ENCODE measurements around the gene BRME1.
A peak's percentile ranks its signal among the peaks of the same experiment; 100 is the strongest.

The BRME1 gene

DNA sequence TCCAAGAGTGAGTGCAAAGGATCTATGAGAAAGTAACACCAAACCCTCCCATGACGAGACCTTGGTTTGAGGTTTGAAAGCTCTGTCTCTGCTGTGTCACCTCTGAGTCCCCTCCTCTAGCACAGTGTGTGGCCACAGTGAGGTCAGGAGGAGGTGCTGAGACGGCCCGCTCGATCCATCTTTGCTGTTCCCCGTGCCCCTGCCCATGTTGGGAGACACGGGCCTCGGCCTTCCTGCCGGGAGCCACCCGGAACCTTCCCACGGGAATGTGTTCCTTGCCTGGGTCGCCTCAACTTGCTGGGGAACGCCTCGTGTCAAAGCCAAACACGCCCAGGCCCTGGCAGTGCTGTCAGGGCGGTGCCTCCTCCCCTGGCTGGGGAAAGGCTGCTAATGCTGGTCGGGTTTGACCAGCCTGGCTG is 18.9 kb downstream of the BRME1 start:
- DNase-seq, result no peak

DNA sequence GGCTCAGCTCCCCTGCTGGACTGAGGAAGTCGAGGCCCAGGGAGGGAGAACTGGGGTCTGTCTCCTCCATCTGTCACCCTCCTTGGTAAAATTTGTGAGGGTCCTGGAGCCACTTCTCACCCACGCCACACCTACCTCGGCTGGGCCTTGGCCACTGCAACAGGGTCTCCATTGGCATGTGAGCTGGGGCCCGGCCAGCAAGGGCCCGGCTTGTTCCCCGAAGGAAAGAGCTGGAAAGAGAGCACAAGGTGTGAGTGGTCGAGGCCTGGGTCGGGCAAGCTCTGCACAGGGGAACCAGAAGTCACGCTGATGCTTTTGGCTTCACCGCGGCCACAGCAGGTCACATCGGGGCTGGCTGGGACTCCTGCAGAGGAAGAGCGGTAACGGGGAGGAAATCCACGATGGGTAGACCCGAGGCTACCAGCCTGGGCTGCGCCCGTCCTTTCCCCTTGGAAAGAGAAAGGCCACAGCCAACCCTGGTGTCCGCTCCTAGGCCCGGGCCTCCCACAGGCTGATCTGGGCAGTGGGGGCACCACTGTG is 20.0 kb downstream of the BRME1 start:
- DNase-seq, result no peak

DNA sequence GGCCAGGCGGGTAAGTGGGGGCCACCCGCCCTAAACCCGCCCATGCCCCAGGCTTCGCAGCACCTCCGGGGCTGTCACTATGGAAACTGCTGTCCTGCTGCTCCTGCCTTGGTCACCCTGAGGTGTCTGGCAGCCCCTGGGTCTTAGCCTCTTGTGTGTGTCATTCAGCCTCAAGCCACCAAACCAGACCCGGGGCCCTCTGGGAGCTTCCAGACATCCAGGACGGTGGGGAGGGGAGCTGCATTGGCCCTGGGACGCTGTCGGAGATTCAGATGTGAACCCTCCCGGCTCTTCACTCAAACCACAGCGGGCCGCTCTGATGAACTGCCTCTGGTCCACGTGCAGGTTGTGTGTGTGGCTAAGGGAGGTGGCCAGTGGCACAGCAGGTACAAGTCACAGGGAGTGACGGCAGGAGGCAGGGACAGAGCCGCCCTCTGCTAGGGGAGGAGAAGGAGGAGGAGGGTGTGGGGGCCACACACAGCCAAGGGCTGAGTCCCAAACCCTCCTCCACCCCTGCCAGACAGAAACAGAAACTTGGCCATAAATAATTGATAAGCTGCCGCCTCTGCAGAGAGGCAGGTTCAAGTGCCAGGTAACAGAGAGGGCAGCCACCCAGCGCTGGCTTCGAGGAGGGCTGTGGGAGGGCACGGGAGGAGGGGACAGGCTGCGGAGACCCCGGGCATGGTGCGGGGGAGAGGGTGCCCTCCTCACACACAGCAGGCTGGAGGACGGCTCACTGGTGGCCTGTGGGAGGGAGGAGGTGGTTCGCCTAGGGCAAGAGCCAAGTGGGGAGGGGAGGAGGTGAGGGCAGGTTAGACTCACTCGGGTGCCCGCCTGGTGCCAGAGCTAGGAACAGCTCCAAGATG is 21.0 kb downstream of the BRME1 start:
- DNase-seq, result no peak

DNA sequence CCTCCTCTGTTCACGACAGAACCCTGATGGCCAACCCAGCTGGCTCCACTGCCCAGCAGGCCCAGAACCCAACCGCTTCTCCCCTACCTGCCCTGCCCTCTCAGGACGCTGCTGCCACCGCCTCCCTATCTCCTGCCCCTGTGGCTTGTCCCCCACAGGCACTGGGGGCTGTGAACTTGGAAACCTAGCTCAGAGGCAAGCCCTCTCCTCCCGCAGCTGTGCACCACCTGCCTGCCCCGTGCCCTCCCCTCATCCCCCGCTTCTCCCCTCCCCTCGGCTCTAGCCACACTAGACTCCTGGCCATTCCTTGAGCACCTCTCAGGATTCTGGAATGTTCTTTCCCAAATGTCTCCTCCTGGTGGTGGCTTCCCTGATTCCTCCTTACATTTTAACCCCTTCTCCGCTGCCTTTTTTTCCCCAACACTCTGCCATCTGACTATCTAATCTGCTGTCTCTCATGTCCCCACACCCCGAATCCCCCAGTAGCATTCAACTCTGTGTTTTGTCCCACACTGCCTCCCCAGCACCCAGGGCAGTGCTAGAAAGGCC is 22.3 kb downstream of the BRME1 start:
- DNase-seq, result no peak

DNA sequence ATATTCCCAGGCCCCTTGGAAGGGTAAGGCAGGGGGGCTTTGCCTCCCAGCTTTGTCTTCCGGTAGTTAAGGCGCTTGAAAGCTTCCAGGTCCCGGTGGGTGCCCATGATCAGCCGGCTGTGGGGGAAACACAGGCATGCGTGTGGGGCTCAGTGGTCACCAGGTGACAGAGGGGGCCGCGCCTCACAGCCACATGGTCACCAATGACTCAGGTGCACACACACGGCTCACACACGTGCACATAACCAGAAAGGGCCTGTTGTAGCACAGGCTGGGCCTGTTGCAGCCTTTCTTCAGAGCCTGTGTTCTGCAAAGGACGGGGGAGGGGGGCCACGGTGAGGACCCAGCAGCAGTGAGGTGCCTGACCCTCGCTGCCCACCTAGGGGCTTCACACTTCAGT is 23.1 kb downstream of the BRME1 start:
- DNase-seq, result no peak

DNA sequence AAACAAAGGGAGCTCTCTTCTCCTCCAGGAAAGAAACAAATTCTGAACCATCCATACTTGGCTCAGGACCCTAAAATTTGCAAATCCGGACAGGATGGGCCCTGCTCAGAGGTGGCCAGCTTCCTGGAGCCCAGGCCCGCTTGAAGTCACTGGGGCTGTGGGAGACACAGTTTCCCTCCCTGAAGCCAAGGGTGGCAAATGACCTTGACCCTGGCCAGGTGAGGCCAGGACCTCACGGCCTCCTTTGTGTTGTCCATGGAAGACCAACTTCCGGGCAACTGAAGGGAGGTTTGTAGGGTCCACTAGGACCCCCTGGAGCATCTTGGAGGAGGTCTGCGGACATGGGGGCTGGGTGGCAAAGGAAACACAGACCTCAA is 23.5 kb downstream of the BRME1 start:
- no peak for DNase-seq

DNA sequence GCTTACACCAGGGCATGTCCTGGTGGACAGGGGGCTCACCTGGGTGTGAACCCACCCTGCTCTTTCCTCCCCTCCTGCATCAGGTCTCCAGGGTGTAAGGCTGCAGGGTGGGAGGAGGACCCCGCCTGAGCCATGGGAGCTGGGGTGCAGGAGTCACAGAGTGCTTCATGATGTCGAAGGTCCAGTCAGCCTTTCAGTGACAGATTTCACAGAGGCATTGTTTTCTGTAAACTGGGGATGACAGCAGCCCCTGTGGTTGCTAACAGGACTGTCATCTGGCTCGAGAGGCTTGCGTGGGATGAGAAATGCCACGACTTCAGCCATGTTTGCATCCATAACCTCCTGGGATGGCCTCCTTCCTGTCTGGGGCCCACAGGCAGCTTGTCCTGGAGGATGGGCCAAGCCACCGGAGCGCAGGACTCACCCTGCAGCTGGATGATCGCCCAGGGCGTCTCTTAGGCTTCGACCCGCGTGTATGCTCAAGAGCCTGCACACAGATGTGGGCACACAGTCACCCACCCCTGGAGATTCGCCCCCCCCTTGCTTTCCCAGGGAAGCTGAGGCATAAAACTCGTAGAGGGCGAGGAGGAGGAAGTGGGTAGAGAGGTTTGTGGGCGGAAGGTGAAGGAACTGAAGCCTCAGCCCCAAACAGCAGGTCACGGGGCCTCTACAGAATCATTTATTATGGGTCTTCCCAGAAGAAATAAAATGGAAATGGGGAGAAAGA is 24.1 kb downstream of the BRME1 start:
- DNase-seq, result no peak

DNA sequence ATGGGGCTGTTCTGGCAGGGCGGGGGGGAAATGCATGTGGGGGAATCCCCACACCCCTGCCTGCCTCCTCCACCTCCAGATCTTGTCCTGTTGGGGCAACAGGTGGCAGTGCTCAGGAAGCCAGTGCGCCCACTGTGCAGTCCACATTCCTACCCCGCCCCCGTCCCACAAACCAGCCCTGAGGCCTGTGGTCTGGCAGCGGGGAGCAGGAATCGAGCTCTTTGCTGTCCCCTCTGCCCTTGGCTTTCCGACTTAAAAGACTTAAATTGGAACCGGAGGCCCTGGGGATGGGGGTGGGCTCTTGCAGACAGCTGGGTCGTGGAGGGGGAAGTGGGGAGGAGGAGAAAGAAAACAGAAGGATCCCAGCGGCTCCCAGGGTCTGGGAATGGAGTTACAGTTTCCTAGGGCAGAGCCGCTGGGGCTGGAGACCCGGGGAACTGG is 24.6 kb downstream of the BRME1 start:
- peak; percentile 73 for DNase-seq

DNA sequence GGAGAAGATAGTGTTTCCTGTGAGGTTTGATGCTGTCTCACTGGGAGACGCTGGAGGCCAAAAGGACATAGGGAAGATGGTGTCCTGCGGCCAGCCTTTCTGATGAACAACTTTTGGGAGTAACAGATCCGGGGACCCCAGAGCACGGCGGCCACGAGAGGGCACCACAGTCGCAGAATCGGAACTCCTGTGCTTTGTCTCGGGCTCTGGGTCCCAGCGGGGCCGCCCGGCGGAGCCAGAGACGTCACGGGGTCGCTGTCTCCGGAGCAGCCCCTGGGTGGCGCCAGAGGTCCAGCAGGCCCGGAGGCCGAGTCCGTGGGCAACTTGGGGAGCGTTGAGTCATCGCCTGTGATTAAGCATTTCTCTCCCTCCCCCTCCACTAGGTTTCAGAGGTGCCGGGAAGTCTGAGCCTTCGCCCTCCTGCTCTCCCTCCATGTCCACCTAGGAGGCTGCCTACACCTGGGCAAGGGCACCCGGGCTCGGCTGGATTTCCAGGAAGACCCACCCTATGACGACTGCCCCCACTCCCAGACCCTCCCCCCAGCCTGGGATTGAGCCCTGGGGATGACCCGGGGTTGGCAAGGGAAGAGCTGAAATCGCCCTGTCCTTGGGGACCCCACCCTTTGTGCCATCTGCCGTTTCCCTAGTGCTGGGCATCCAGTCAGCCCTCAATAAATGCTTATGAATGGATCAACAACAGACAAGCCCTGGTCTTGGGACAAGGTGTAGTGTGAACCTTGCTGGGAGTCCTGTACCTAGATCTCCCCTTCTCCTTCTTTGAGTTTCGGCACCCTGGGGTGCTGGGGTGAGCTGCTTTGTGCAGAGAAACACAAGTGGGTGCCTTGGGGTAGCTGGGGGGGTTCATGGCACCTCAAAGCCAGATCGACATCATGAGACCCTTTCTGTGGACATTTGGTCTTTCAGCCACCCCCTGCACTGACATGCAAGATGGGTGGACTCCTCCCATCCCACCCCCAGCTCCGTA is 25.6 kb downstream of the BRME1 start:
- peak; percentile 97 for DNase-seq

DNA sequence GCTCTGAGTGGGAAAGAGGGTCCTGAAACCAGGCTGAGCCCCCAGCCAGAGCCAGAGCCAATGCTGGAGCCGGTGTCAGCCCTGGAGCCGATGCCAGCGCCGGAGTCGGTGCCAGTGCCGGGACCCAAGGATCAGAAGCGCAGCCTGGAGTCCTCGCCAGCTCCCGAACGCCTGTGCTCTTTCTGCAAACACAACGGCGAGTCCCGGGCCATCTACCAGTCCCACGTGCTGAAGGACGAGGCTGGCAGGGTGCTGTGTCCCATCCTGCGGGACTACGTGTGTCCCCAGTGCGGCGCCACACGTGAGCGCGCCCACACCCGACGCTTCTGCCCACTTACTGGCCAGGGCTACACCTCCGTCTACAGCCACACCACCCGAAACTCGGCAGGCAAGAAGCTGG is 28.6 kb downstream of the BRME1 start:
- no peak for DNase-seq

DNA sequence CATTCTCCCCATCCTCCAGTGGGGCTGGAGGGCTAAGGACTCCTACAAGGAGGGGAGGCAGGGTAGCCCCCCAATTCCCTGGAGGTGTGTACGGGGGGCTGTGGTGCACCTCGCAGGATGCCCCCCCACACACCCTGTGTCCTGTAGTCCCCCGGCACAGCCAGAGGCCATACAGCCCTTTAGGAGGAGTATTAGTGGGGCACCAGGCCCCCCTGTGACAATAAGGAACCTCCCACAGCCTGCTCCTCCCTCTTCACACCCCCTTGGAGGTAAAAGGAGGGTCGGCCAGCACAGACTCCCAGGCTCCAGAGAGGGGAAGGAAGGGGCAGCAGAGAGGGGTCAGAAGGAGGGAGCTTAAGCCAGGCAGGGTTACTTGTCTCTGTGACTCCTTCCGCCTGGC is 29.1 kb downstream of the BRME1 start, which contains the start of gene NANOS3:
Gene NANOS3 (plus strand): TSS at position 301 of the 400 bp plus-strand sequence. CDS start 115 bp downstream, outside the sequence.
- DNase-seq, result no peak

DNA sequence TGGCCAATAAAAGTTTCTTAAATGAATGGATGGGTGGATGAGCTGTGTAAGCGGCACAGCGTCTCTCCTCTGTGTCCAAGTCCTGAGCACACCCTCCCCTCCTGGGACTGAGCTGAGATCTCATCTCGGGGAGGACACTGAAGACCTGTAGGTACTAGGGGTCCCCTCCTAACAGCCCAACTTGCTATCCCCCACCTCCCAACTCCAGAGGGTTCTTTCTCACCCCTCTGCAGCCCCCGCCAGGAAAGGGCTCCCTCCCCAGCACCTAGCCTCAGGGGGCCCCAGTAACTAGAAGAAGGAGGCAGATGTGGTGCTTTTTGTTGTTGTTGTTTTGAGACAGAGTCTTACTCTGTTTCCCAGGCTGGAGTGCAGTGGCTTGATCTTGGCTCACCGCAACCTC is 30.1 kb downstream of the BRME1 start:
- no peak for DNase-seq

DNA sequence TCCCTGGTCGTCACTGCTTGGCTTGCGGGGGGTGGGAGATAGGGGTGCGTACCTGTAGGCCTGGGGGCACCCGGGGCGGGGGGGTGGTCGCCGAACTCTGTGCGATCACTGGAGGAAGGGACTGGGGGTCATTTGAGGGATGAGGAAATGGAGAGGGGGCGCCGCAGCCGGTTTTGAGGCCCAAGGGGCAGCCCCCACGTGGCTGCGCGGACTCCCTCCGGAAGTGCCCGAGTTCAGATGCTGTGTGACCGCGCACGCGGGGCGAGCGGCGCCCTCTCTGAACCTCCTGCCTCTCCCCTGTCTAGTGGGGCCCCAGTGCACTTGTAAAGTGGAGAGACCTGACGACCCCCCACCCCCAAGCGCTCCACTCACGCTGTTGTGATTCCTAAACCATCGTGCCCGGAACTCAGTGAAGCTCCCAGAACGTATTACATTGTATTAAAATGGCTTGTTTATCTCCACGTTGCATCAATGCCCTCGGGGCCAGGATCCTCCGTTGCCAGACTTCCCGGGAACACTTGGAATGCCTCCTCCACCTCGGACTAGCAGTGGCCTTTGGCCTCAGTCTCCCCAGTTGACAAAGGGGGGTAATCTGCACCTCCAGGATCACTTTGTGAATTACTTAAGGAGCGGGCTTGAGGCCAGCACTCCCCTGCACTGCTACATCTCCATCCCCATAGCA is 31.9 kb downstream of the BRME1 start:
- DNase-seq, result no peak

DNA sequence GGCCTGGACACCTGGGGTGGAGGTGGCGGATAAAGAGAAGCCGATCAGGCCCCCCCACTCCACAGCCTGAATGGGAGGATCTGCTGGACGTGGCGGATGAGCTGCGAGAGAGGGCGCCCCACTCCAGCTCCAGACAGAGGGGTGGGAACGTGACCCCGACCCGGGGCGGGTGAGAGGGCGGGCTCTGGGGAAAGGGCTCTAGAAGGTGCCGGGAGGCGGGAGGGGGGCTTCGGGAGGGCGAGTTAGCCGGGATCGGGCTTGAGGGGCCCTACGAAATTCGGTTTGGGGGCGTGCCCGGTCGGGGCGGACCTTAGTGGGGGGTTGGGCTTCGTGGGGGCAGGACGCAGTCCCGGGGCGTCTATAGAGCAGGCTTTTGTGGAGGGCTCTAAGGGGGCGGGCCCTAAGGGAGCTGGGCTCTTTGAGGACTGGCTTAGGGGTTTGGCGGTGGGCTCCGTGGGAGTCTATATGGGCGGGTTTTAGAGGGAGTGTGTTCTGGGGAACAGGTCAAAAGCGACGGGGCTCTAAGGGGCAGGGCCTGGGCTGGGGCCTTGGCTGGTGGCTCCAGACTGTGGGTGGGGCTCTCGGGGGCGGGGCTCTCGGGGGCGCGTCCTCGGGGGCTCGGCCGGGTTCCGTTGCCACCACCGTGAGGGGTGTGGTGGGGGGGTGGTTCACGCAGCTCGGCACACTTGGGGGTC is 33.1 kb downstream of the BRME1 start:
- DNase-seq, result peak; percentile 71

DNA sequence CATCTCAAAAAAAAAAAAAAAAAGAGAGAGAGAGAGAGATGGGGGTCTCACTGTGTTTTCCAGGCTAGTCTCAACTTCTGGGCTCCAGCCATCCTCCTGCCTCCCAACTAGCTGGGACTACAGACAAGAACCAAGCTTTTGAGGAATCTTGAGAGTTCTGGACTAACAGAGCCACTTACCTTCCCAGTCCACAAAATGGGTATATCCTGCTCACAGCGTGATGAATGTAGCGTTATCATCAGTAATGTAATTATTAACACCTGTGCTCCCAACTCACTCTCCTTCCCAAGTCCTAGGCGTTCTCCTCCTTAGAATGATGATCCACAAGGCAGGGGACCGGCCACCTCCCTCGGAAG is 33.6 kb downstream of the BRME1 start:
- no peak for DNase-seq

DNA sequence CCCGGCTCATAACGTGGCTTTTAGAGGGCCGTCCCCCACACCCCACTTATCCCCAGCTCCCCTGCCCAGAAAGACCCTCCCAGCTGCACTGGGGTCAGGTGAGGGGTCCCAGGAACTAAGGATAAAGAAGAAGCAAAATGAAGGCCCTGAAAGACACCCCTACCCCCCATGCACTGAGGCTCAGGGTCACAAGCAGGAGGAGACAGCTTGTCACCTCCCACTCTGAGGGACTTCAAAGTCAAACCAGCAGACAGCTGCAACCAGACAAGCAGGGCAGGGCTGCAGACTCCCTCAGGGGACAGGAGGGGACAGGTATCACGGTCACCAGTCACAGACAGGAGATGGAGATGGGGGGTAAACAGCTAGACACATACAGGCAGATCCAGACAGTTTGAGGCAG is 35.0 kb downstream of the BRME1 start:
- DNase-seq, result no peak

DNA sequence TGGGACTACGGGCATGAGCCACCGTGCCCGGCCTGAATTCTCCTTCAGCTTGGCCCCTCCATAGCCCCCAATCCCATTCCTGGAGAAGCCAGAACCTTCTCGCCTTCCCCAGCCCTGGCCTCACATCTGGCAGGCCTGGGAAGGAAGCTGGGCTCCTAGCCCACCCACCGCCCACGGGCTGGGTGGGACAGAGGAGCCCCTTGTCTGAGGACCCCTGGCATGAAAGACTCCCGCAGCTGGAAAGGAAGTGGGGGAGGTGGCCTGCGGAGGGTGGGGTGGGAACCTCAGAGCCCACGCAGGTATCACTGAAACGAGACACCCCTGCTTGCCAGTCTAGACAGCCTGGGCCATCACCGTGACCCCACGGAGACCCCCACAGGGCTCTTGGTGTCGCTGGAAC is 36.6 kb downstream of the BRME1 start:
- peak; percentile 79 for DNase-seq

DNA sequence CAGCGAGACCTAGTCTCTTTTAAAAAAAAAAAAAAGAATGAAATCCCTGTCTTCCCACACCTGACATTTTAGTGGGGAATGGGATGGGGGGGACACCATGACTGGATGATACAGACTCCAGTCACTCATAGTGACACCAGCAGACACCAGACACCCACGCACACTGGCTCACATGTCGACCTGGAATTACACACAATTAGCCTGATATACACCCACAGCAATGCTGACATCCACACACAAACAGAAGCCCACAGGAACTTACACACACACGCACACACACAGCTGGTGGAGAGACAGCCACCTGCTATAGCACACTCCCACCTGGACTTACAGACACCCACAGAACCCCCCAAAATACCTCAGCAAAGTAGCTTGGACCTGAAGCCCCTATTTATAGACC is 37.3 kb downstream of the BRME1 start:
- DNase-seq, result no peak

DNA sequence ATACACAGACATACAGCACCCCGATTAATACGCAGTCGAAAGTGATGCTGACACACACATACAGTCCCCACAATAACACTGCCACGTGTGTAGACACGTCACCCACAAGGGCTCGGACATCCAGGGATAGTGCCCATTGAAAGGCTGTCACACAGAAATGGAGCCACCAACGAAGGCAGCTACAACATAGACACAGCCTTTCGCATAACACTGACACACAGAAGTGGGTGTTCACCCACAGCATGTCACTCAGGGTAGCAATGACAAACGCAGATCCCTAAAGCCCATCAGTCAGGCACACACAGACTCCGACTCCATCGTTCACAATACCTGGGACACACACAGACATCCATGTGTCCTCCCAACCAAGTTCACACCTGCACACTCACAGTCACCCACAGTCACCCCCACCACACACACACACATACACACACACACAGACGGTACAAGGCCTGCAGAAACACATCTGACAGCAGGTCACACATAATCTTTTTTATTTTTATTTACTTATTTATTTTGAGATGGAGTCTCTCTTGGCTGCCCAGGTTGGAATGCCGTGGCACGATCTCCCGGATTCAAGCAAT is 39.4 kb downstream of the BRME1 start:
- no peak for DNase-seq

DNA sequence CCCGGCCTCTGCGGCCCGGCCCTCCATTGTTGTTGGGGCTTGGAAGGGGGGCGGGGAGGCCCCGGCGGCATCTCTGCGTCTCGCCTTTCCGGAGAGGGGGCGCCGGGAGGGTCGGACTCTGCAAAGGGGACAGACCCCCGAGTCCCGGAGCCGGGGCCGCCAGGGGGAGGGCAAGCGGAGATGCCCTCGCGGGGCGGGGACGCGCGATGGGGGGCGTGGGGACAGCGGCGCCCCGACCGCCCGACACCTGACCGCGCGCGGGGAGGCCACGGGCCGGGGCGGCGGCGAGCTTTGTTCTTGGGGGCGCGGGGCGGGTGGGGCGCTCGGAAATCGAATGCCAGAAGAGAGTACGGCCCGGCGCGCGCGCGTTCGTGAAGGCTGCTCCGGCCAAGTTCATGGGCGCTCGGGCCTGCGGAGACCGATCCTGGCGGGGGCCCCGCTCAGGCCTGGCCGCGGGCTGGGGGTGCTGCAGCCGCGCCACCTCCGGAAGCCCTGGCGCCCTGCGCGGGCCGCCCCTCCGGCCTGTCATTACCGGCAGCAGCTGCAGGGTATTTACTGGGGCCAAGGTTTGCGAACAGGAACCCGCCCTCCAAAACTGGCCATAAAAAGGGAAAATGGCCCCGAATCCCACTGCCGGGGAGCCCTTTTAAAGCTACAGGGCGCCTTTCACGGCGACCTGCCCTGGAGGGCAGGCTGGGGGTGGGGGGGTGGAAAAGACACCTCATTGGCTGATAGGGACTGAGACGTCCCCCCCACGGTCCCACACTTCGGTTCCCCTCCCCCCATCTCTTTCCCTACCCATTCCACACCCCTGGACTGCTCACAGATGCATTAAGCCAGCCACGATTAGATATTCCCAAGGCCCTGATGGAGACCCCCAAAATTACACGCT is 40.1 kb downstream of the BRME1 start:
- DNase-seq, result no peak
